ENCODE results near the gene SLX4IP. TPM values are rescaled to one million over a fixed set of nuclear protein-coding genes. Genes with fewer than 3 reads are reported as not detected.

SLX4IP gene
- total and polyA plus RNA-seq, 2 of the 13 experiments (the other 11 are each of a cell fraction or from before 2014, with no cell fraction given), result 3.6 to 7.3 TPM

GRCh38 chr20:10511509-10512251, 76.6 kb downstream of the SLX4IP start (continued):
- no peak for TF ChIP-seq DR1 (CRISPR knock-in tag; IDR thresholded peaks at IDR 0.05)
- TF ChIP-seq SNAPC5 (CRISPR knock-in tag; IDR thresholded peaks at IDR 0.05; ENCODE audit: borderline replicate concordance), result no peak
- TF ChIP-seq CHD2 (IDR thresholded peaks at IDR 0.05; ENCODE audit: low read depth, low read length), result no peak
- TF ChIP-seq ZIK1 (CRISPR knock-in tag; IDR thresholded peaks at IDR 0.05; ENCODE audit: borderline replicate concordance, low read depth), result no peak
- TF ChIP-seq HMGA1 (CRISPR knock-in tag; conservative IDR thresholded peaks at IDR 0.05), result no peak
- TF ChIP-seq RBM22 (optimal IDR thresholded peaks at IDR 0.05; ENCODE audit: low read length), result no peak
- TF ChIP-seq PREB (CRISPR knock-in tag; IDR thresholded peaks at IDR 0.05), result no peak
- TF ChIP-seq KDM1A (CRISPR knock-in tag; IDR thresholded peaks at IDR 0.05), result no peak; the same call in 1 of the 2 replicates
- 0 out of 2 replicates have a peak, but pooled peaks have one; percentile 32 for TF ChIP-seq RERE (CRISPR knock-in tag; IDR thresholded peaks at IDR 0.05; ENCODE audit: low read depth)
- no peak for TF ChIP-seq ZNF878 (CRISPR knock-in tag; IDR thresholded peaks at IDR 0.05)
- TF ChIP-seq UBTF (CRISPR knock-in tag; IDR thresholded peaks at IDR 0.05), result no peak
- no peak for TF ChIP-seq ZNF616 (CRISPR knock-in tag; IDR thresholded peaks at IDR 0.05; ENCODE audit: low read depth)
- TF ChIP-seq ZNF7 (CRISPR knock-in tag; IDR thresholded peaks at IDR 0.05), result no peak
- no peak for TF ChIP-seq ZNF678 (CRISPR knock-in tag; IDR thresholded peaks at IDR 0.05)
- TF ChIP-seq NBN (conservative IDR thresholded peaks at IDR 0.05), result no peak
- TF ChIP-seq U2AF2 (IDR thresholded peaks at IDR 0.05; ENCODE audit: low read depth, low read length), result no peak
- TF ChIP-seq ZNF557 (CRISPR knock-in tag; IDR thresholded peaks at IDR 0.05), result no peak
- TF ChIP-seq FOXA1 (IDR thresholded peaks at IDR 0.05), result no peak
- peak; percentile 66 for TF ChIP-seq FOXA1 (CRISPR knock-in tag; IDR thresholded peaks at IDR 0.05)
- no peak for TF ChIP-seq ZNF777 (CRISPR knock-in tag; IDR thresholded peaks at IDR 0.05)
- TF ChIP-seq ZNF331 (CRISPR knock-in tag; IDR thresholded peaks at IDR 0.05), result peak; percentile 91
- no peak for TF ChIP-seq ZNF704 (CRISPR knock-in tag; IDR thresholded peaks at IDR 0.05; ENCODE audit: borderline replicate concordance)
